K562 (cell line): ENCODE data around the gene WASL. TPM values are rescaled to one million over a fixed set of nuclear protein-coding genes. Genes with fewer than 3 reads are reported as not detected.
A peak's percentile ranks its signal among the peaks of the same experiment; 100 is the strongest.

ENCODE experiments used
- BRD4 ChIP-seq: fragments of 200-600 bp; sonication (generic); IDR thresholded peaks from 2 replicates; pipeline ENCODE4 v1.6.1; 2017; ENCODE audit warnings: inconsistent platforms
- CEBPB ChIP-seq: fragments of 450-650 bp; IDR thresholded peaks from 2 replicates; pipeline ENCODE4 v1.6.1; 2016; ENCODE audit warnings: missing genetic modification characterization, missing compliant biosample characterization
- E2F5 ChIP-seq: sonication (generic); formaldehyde crosslinking; IDR thresholded peaks from 2 replicates; pipeline ENCODE4 v1.8.0; 2022; ENCODE audit warnings: mild to moderate bottlenecking, missing genetic modification reagents
- ESRRA ChIP-seq: fragments of 450-650 bp; IDR thresholded peaks from 2 replicates; pipeline ENCODE4 v1.6.1; 2014; ENCODE audit warnings: low read depth, mild to moderate bottlenecking, moderate library complexity, borderline replicate concordance
- ETS1 ChIP-seq: conservative IDR thresholded peaks from 2 replicates; pipeline ENCODE4 v1.6.1; 2011; ENCODE audit warnings: low read depth, mild to moderate bottlenecking, low read length; ENCODE audit not compliant: control insufficient read depth
- ETS2 ChIP-seq: IDR thresholded peaks from 2 replicates; pipeline ENCODE4 v1.6.1; 2016; ENCODE audit warnings: borderline replicate concordance, missing genetic modification characterization, mild to moderate bottlenecking, moderate library complexity, missing compliant biosample characterization; ENCODE audit not compliant: poor library complexity, severe bottlenecking
- FOXP1 ChIP-seq: sonication (generic); formaldehyde crosslinking; IDR thresholded peaks from 2 replicates; pipeline ENCODE4 v1.8.0; 2022; ENCODE audit warnings: mild to moderate bottlenecking, missing genetic modification reagents
- HLTF ChIP-seq: fragments of 450-650 bp; IDR thresholded peaks from 2 replicates; pipeline ENCODE4 v1.6.1; 2016
- IRF9 ChIP-seq: fragments of 450-650 bp; IDR thresholded peaks from 2 replicates; pipeline ENCODE4 v1.6.1; 2016; ENCODE audit warnings: missing biosample characterization, missing genetic modification characterization
- MCM5 ChIP-seq: fragments of 450-650 bp; IDR thresholded peaks from 2 replicates; pipeline ENCODE4 v1.6.1; 2016; ENCODE audit warnings: low read depth
- TAF7 ChIP-seq: fragments of 450-650 bp; IDR thresholded peaks from 2 replicates; pipeline ENCODE4 v1.6.1; 2016; ENCODE audit warnings: missing genetic modification characterization, missing compliant biosample characterization
- U2AF1 ChIP-seq: fragments of 200-400 bp; formaldehyde crosslinking; optimal IDR thresholded peaks from 2 replicates; pipeline ENCODE3; 2017; ENCODE audit warnings: mild to moderate bottlenecking, low read depth, low read length, moderate library complexity
- ZKSCAN3 ChIP-seq: fragments of 250-450 bp; sonication (Bioruptor Pico); IDR thresholded peaks from 2 replicates; pipeline ENCODE4 v1.4.0; 2020
- ZNF121 ChIP-seq: sonication (generic); formaldehyde crosslinking; conservative IDR thresholded peaks from 2 replicates; pipeline ENCODE4 v1.8.0; 2022; ENCODE audit warnings: missing genetic modification reagents
- ZNF274 ChIP-seq: IDR thresholded peaks from 2 replicates; pipeline ENCODE4 v1.6.1; 2011; ENCODE audit warnings: low read depth, mild to moderate bottlenecking, low read length, moderate library complexity, borderline replicate concordance
- ZNF436 ChIP-seq: fragments of 250-450, 450-650 bp; sonication (Bioruptor Pico); formaldehyde crosslinking; IDR thresholded peaks from 2 replicates; pipeline ENCODE4 v1.7.0; 2020; ENCODE audit warnings: mild to moderate bottlenecking
- ZNF449 ChIP-seq: fragments of 250-450 bp; sonication (Bioruptor Pico); IDR thresholded peaks from 2 replicates; pipeline ENCODE4 v1.8.0; 2022; ENCODE audit warnings: moderate library complexity, mild to moderate bottlenecking, inconsistent platforms
- ZNF780A ChIP-seq: fragments of 250-450 bp; sonication (Bioruptor Pico); IDR thresholded peaks from 2 replicates; pipeline ENCODE4 v1.5.0; 2021; ENCODE audit warnings: mild to moderate bottlenecking
- polyA plus RNA-seq, 8 experiments: library from polyadenylated mRNA; depleted of rRNA in 4 of 8; stranded (reverse) in 5 of 8; unstranded in 3 of 8; fragments of >200 nt; fragmentation: Nextera tagmentation in 2 of 8; fragmentation: Illumina TruSeq in 1 of 8; extraction: Ambion mirVana in 2 of 8; extraction: Trizol in 1 of 8; gene quantifications; 2 replicates each; pipeline versions ENCODE4 v1.2.1 to v1.2.3, GENCODE V29; 2011 to 2014; ENCODE audit warnings: inconsistent platforms in 1 of 8, missing spikeins in 1 of 8
- total RNA-seq, 7 experiments: library from RNA; depleted of rRNA in 6 of 7; stranded (reverse); fragments of >200 nt in 6 of 7; fragmentation: Illumina TruSeq in 2 of 7; extraction: Trizol in 2 of 7; gene quantifications; 2 replicates each; pipeline versions ENCODE4 v1.2.1 to v1.2.3, GENCODE V29; 2011 to 2021; ENCODE audit warnings: low replicate concordance in 1 of 7
- TF ChIP-seq, protein P1 (sequence below): fragments of 450-650 bp; IDR thresholded peaks from 2 replicates; pipeline ENCODE4 v1.7.1; 2018; ENCODE audit warnings: mild to moderate bottlenecking, low read depth; ENCODE audit not compliant: partially characterized antibody
- TF ChIP-seq, protein P2 (sequence below): fragments of 450-650 bp; formaldehyde crosslinking; IDR thresholded peaks from 2 replicates; pipeline ENCODE4 v1.4.0; 2022; ENCODE audit warnings: missing genetic modification characterization
- TF ChIP-seq, protein P3 (sequence below): sonication (generic); formaldehyde crosslinking; IDR thresholded peaks from 2 replicates; pipeline ENCODE4 v1.8.0; 2022; ENCODE audit warnings: mild to moderate bottlenecking, missing genetic modification reagents

WASL gene
- total and polyA plus RNA-seq, 9 of the 15 experiments (the other 6 are each of a cell fraction or from before 2014, with no cell fraction given), result 3.2 to 13.9 (median 8.3) TPM

DNA sequence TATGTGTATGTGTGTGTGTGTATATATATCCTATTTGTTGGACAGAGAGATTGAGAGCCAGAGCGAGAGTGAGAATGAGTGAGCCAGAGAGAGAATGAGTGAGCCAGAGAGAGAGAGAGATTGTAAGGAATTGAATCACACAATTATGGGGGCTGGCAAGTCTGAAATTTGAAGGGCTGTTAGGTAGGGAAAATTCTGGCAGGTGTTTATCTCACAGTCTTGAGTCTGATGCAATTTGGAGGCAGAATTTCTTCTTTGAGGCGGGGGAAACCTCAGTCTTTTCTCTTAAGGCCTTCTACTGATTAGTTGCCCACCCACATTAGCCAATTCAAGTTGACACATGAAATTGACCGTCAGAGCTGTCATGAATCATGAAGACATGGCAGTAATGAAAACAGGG is 41.0 kb upstream of the WASL start (continued):
- TF ChIP-seq, protein P1, sequence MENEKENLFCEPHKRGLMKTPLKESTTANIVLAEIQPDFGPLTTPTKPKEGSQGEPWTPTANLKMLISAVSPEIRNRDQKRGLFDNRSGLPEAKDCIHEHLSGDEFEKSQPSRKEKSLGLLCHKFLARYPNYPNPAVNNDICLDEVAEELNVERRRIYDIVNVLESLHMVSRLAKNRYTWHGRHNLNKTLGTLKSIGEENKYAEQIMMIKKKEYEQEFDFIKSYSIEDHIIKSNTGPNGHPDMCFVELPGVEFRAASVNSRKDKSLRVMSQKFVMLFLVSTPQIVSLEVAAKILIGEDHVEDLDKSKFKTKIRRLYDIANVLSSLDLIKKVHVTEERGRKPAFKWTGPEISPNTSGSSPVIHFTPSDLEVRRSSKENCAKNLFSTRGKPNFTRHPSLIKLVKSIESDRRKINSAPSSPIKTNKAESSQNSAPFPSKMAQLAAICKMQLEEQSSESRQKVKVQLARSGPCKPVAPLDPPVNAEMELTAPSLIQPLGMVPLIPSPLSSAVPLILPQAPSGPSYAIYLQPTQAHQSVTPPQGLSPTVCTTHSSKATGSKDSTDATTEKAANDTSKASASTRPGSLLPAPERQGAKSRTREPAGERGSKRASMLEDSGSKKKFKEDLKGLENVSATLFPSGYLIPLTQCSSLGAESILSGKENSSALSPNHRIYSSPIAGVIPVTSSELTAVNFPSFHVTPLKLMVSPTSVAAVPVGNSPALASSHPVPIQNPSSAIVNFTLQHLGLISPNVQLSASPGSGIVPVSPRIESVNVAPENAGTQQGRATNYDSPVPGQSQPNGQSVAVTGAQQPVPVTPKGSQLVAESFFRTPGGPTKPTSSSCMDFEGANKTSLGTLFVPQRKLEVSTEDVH, result peak; percentile 31
- TF ChIP-seq ETS1 (no peak), MCM5 (no peak), ZNF449 (no peak), IRF9 (tag) (peak; percentile 56; the same call in 1 of the 2 replicates), TAF7 (no peak), BRD4 (no peak), ZNF436 (CRISPR knock-in tag) (no peak), U2AF1 (no peak), ZNF274 (no peak), ZKSCAN3 (no peak), FOXP1 (CRISPR knock-in tag) (no peak), ETS2 (tag) (no peak), ZNF121 (CRISPR knock-in tag) (no peak), E2F5 (CRISPR knock-in tag) (no peak), ZNF780A (CRISPR knock-in tag) (no peak), ESRRA (no peak; the same call in 1 of the 2 replicates), CEBPB (tag) (peak; percentile 65), HLTF (no peak; the same call in 1 of the 2 replicates)
- TF ChIP-seq, protein P2, sequence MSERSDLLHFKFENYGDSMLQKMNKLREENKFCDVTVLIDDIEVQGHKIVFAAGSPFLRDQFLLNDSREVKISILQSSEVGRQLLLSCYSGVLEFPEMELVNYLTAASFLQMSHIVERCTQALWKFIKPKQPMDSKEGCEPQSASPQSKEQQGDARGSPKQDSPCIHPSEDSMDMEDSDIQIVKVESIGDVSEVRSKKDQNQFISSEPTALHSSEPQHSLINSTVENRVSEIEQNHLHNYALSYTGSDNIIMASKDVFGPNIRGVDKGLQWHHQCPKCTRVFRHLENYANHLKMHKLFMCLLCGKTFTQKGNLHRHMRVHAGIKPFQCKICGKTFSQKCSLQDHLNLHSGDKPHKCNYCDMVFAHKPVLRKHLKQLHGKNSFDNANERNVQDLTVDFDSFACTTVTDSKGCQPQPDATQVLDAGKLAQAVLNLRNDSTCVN (CRISPR knock-in tag), result no peak
- TF ChIP-seq, protein P3, sequence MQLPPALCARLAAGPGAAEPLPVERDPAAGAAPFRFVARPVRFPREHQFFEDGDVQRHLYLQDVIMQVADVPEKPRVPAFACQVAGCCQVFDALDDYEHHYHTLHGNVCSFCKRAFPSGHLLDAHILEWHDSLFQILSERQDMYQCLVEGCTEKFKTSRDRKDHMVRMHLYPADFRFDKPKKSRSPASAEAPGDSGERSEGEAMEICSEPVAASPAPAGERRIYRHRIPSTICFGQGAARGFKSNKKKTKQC (CRISPR knock-in tag), result no peak
